ENCODE results near the gene NPM1. TPM values are rescaled to one million over a fixed set of nuclear protein-coding genes. Genes with fewer than 3 reads are reported as not detected.

NPM1 gene
- total RNA-seq, 1 donor from 2014 or later = 1,016 TPM

DNA sequence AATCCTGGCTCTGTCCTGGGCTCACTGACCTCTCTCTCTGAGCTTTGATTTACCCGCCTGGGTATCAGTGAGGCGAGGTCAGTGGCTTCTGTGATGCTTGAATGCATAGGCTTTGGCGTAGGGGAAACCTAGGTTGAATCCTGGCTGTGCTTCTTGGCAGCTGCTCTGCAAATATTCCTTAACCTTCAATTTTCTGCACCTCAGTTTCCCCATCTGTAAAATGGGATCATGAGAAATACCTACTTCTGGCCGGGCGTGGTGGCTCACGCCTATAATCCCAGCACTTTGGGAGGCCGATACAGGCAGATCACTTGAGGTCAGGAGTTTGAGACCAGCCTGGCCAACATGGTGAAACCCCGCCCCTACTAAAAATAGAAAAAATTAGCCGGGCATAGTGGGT, 39.0 kb downstream of the NPM1 start:
- no peaks in the 10 kb centered on the region for H3K4me1 Mint-ChIP-seq (ENCODE audit: unreplicated experiment)
- no peak overlapping the region for H3K27ac Mint-ChIP-seq (ENCODE audit: unreplicated experiment)
- H3K36me3 Mint-ChIP-seq (ENCODE audit: low read depth, unreplicated experiment) = peaks cover 4% of the 10 kb centered on the region
- TF ChIP-seq, protein P1, sequence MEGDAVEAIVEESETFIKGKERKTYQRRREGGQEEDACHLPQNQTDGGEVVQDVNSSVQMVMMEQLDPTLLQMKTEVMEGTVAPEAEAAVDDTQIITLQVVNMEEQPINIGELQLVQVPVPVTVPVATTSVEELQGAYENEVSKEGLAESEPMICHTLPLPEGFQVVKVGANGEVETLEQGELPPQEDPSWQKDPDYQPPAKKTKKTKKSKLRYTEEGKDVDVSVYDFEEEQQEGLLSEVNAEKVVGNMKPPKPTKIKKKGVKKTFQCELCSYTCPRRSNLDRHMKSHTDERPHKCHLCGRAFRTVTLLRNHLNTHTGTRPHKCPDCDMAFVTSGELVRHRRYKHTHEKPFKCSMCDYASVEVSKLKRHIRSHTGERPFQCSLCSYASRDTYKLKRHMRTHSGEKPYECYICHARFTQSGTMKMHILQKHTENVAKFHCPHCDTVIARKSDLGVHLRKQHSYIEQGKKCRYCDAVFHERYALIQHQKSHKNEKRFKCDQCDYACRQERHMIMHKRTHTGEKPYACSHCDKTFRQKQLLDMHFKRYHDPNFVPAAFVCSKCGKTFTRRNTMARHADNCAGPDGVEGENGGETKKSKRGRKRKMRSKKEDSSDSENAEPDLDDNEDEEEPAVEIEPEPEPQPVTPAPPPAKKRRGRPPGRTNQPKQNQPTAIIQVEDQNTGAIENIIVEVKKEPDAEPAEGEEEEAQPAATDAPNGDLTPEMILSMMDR (IDR thresholded peaks at IDR 0.05; ENCODE audit: unreplicated experiment) = no peak
- H3K9me3 Mint-ChIP-seq (ENCODE audit: unreplicated experiment) = no peaks in the 10 kb centered on the region
- no peak overlapping the region for H3K4me3 Mint-ChIP-seq (ENCODE audit: unreplicated experiment)
- H3K27me3 Mint-ChIP-seq (ENCODE audit: unreplicated experiment) = peaks cover 7% of the 10 kb centered on the region
- DNase-seq (ENCODE audit: low spot score) = no peak

- peaks cover 7% of the 10 kb centered on the region for H3K27me3 Mint-ChIP-seq (ENCODE audit: unreplicated experiment)
- no peak overlapping the region for H3K4me3 Mint-ChIP-seq (ENCODE audit: unreplicated experiment)
- H3K36me3 Mint-ChIP-seq (ENCODE audit: low read depth, unreplicated experiment) = peaks cover 4% of the 10 kb centered on the region
- no peaks in the 10 kb centered on the region for H3K4me1 Mint-ChIP-seq (ENCODE audit: unreplicated experiment)
- TF ChIP-seq, protein P1 (IDR thresholded peaks at IDR 0.05; ENCODE audit: unreplicated experiment) = no peak
- no peak overlapping the region for H3K27ac Mint-ChIP-seq (ENCODE audit: unreplicated experiment)
- no peak for DNase-seq (ENCODE audit: low spot score)
- no peaks in the 10 kb centered on the region for H3K9me3 Mint-ChIP-seq (ENCODE audit: unreplicated experiment)
Observed at GRCh38 chr5:171427318-171428167, 39.9 kb downstream of the NPM1 start.

- H3K27ac Mint-ChIP-seq (ENCODE audit: unreplicated experiment) = no peak overlapping the region
- DNase-seq (ENCODE audit: low spot score) = no peak
Observed at GRCh38 chr5:171428168-171428696, 40.6 kb downstream of the NPM1 start.

GRCh38 chr5:171428809-171429542, 41.3 kb downstream of the NPM1 start:
- peaks cover 4% of the 10 kb centered on the region for H3K36me3 Mint-ChIP-seq (ENCODE audit: low read depth, unreplicated experiment)
- H3K9me3 Mint-ChIP-seq (ENCODE audit: unreplicated experiment) = no peaks in the 10 kb centered on the region
- TF ChIP-seq, protein P1 (IDR thresholded peaks at IDR 0.05; ENCODE audit: unreplicated experiment) = no peak
- H3K27me3 Mint-ChIP-seq (ENCODE audit: unreplicated experiment) = peaks cover 5% of the 10 kb centered on the region
- DNase-seq (ENCODE audit: low spot score) = no peak
- no peak overlapping the region for H3K27ac Mint-ChIP-seq (ENCODE audit: unreplicated experiment)
- peaks cover 6% of the 10 kb centered on the region for H3K4me1 Mint-ChIP-seq (ENCODE audit: unreplicated experiment)
- H3K4me3 Mint-ChIP-seq (ENCODE audit: unreplicated experiment) = no peak overlapping the region

More at GRCh38 chr5:171428168-171428696, 40.6 kb downstream of the NPM1 start:
- Mint-ChIP-seq H3K9me3 (ENCODE audit: unreplicated experiment) (no peaks in the 10 kb centered on the region), H3K27me3 (ENCODE audit: unreplicated experiment) (peaks cover 7% of the 10 kb centered on the region), H3K4me1 (ENCODE audit: unreplicated experiment) (peaks cover 3% of the 10 kb centered on the region), H3K36me3 (ENCODE audit: low read depth, unreplicated experiment) (peaks cover 4% of the 10 kb centered on the region), H3K4me3 (ENCODE audit: unreplicated experiment) (no peak overlapping the region)
- TF ChIP-seq, protein P1 (IDR thresholded peaks at IDR 0.05; ENCODE audit: unreplicated experiment) = no peak
